DOHH2 (cell line): Measurements from ENCODE around the gene KCNJ12.
"Not testable (repeated sequence)": the region's sequence is repeated elsewhere in the genome, so short reads cannot be mapped to it uniquely, and the experiment has no call there.

ENCODE experiments used
- EZH2phosphoT487 ChIP-seq: fragments of 200-600 bp; sonication (generic); IDR thresholded peaks from 2 replicates; pipeline ENCODE4 v1.6.1; 2017; ENCODE audit warnings: borderline replicate concordance, mild to moderate bottlenecking, antibody characterized with exemption, low read length, moderate library complexity, mixed read lengths
- TF ChIP-seq, protein P1 (sequence below): fragments of 200-600 bp; sonication (generic); IDR thresholded peaks from one replicate; pipeline ENCODE4 v1.5.1; 2014; ENCODE audit warnings: antibody characterized with exemption, mild to moderate bottlenecking, low read depth, low read length; ENCODE audit not compliant: poor library complexity, severe bottlenecking

DNA sequence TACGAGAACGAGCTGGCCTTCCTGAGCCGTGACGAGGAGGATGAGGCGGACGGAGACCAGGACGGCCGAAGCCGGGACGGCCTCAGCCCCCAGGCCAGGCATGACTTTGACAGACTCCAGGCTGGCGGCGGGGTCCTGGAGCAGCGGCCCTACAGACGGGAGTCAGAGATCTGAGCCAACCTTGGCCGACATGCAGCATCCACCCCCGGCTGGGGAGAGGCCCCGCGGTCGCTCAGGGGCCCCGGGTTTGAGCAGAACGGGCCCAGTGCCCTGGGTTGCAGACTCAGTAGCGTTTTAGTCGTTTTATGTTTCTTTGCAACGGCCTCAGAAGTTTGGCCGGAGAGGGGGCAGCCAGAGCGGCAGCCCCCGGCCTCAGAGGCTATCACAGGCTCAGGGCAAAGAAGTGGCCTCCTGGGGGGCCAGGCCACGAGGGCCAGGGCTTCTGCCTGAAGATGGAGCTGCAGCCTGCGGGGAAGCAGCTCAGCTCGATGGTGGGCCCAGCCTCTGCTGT, 40.4 kb downstream of the KCNJ12 start:
- TF ChIP-seq, protein P1, sequence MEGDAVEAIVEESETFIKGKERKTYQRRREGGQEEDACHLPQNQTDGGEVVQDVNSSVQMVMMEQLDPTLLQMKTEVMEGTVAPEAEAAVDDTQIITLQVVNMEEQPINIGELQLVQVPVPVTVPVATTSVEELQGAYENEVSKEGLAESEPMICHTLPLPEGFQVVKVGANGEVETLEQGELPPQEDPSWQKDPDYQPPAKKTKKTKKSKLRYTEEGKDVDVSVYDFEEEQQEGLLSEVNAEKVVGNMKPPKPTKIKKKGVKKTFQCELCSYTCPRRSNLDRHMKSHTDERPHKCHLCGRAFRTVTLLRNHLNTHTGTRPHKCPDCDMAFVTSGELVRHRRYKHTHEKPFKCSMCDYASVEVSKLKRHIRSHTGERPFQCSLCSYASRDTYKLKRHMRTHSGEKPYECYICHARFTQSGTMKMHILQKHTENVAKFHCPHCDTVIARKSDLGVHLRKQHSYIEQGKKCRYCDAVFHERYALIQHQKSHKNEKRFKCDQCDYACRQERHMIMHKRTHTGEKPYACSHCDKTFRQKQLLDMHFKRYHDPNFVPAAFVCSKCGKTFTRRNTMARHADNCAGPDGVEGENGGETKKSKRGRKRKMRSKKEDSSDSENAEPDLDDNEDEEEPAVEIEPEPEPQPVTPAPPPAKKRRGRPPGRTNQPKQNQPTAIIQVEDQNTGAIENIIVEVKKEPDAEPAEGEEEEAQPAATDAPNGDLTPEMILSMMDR: not testable (repeated sequence)
- not testable (repeated sequence) for TF ChIP-seq EZH2phosphoT487
